Cardiac fibroblast (primary cell): Measurements from ENCODE around the gene PRSS56.
A peak's percentile ranks its signal among the peaks of the same experiment; 100 is the strongest.

ENCODE experiments used
- DNase-seq, 2 donors: peaks; one replicate each; pipeline versions ENCODE4 v3.0.0 to v3.0.0-alpha.2; 2010; ENCODE audit warnings: low read depth in 2 of 2
- H3K4me3 ChIP-seq, 2 donors: replicated peaks in 1 of 2; 1 replicate in 1 of 2; 2 replicates in 1 of 2; pipeline ENCODE4 v1.5.1; 2011; ENCODE audit warnings: low read depth in 2 of 2, low read length in 2 of 2, mild to moderate bottlenecking in 2 of 2, moderate library complexity in 1 of 2
- TF ChIP-seq, protein P1 (sequence below): IDR thresholded peaks from one replicate; pipeline ENCODE4 v1.5.1; 2011; ENCODE audit warnings: low read depth, mild to moderate bottlenecking, low read length, inconsistent platforms

PRSS56 gene

DNA sequence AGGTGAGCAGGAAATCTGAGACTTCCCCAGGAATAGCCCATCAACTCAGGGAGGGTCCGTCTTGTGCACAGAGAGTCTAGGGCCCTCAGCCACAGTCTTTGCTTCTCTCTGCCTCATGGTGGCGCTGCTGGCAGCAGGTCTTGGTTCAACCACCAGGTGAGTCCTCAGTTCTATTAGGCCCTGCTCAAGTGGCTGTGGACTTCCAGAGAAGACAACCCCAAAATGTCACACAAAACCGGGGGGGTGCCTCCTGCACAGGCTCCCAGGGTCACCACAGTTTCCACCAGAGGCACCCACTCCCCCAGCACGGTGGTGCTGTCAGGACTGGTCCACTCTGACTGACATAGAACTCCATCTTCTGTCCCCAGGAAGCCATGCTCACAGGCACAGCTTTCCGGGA lies 16.9 kb downstream of the PRSS56 start:
- TF ChIP-seq, protein P1, sequence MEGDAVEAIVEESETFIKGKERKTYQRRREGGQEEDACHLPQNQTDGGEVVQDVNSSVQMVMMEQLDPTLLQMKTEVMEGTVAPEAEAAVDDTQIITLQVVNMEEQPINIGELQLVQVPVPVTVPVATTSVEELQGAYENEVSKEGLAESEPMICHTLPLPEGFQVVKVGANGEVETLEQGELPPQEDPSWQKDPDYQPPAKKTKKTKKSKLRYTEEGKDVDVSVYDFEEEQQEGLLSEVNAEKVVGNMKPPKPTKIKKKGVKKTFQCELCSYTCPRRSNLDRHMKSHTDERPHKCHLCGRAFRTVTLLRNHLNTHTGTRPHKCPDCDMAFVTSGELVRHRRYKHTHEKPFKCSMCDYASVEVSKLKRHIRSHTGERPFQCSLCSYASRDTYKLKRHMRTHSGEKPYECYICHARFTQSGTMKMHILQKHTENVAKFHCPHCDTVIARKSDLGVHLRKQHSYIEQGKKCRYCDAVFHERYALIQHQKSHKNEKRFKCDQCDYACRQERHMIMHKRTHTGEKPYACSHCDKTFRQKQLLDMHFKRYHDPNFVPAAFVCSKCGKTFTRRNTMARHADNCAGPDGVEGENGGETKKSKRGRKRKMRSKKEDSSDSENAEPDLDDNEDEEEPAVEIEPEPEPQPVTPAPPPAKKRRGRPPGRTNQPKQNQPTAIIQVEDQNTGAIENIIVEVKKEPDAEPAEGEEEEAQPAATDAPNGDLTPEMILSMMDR, result peak; percentile 38
- DNase-seq, result no peak
- H3K4me3 ChIP-seq, result no peak overlapping the region

DNA sequence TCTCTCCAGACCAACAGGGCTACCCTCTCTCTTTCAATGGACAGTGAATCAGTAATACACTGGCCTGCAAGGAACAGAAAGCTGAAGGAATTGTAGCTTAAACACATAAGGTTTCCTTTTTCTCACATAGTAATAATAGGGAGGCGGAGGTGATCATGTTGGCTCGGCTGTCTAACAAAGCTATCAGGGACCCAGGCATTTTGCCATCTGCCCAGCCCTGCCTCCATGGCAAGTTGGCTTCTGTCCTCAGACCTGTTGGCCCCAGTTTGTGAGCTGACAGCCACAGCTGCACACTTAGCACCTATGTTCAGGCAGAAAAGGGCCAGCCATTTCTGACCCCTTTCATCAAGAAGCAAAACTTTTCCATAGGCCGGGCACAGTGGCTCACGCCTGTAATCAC lies 17.3 kb downstream of the PRSS56 start:
- no peak for DNase-seq
- TF ChIP-seq, protein P1, result no peak
- no peak overlapping the region for H3K4me3 ChIP-seq

DNA sequence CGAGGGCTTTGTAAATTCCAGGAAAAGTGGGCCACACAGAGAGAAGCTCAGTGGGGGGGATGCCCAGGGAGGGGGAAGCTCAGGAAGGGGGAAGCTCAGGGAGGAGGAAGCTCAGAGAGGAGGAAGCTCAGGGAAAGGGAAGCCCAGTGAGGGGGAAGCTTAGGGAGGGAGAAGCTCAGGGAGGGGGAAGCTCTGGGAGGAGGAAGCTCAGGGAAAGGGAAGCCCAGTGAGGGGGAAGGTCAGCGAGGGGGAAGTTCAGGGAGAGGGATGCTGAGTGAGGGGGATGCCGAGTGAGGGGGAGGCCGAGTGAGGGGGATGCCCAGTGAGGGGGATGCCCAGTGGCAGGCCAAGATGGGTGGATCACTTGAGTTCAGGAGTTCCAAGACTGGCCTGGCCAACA lies 18.5 kb downstream of the PRSS56 start:
- TF ChIP-seq, protein P1, result no peak
- H3K4me3 ChIP-seq, result no peak overlapping the region

DNA sequence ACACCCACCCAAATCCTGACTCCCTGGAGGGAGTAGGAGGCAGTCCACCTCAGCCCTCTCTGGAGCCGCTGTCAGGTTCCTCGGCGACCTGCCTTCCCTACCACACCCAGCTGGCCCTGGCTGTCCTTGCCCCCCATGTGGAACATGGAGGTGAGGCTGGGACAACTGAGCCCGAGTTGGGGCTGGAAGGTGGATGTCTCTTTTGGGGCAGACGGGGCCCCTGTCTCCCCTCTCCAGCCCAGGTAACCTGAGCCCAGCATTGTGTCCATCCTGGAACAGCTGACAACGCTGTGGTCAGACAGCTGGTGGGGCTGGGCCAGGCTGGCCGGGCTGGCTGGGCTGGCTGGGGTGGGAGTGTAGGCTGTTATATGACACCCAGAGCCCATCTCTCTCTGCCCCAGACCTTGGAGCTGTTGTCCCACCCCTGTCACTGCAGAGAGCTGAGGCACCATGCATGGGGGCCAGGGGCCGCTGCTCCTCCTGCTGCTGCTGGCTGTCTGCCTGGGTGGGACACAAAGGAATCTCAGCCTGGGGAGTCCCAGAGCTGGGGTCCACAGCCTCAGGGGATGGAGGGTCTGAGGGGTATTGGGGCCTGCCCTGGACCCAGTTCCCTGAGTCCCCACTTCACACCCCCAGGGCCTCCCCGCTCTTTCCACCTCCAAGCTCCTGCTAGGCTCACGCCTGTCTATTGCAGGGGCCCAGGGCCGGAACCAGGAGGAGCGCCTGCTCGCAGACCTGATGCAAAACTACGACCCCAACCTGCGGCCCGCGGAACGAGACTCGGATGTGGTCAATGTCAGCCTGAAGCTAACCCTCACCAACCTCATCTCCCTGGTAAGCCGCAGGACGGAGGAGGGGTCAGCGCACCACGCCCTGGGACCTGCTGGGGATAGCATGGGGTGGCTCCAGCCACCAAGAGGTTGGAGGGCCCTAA lies 19.4 kb downstream of the PRSS56 start, which contains the start of gene CHRNG:
TSS of gene CHRNG (plus strand) at position 395 of the 934 bp plus-strand sequence. CDS start at position 451, 56 bp downstream.
- H3K4me3 ChIP-seq, result no peak within 1 kb of the TSS
- DNase-seq, result no peak
- TF ChIP-seq, protein P1, result no peak

More for the DNA sequence above, 18.5 kb downstream of the PRSS56 start:
- DNase-seq, result no peak

DNA sequence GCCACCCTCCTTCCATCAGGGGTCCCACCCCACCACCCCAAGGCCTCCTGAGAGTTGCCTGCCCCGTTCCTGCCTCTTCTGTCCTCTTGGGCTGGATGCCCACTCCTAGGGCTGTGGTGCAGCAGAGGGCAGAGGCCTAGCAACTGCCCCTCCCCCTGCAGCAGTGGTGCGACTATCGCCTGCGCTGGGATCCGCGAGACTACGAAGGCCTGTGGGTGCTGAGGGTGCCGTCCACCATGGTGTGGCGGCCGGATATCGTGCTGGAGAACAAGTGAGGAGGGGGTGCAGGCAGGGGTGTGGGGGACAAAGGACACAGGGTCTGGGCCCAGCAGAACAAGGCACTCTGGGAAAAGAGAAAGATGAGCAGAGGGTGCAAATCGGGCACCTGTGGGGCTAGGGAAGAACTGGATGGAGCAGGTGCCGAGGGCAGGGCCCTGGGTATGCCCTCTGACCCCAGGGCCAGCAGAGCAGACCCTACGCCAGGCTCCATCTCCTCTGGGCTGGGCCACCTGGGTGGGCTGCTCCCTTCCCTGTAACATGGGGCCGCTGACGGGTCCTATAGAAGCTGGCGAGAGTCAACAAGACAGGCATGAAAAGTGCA lies 20.4 kb downstream of the PRSS56 start:
- DNase-seq, result no peak
- no peak overlapping the region for H3K4me3 ChIP-seq
- TF ChIP-seq, protein P1, result no peak

DNA sequence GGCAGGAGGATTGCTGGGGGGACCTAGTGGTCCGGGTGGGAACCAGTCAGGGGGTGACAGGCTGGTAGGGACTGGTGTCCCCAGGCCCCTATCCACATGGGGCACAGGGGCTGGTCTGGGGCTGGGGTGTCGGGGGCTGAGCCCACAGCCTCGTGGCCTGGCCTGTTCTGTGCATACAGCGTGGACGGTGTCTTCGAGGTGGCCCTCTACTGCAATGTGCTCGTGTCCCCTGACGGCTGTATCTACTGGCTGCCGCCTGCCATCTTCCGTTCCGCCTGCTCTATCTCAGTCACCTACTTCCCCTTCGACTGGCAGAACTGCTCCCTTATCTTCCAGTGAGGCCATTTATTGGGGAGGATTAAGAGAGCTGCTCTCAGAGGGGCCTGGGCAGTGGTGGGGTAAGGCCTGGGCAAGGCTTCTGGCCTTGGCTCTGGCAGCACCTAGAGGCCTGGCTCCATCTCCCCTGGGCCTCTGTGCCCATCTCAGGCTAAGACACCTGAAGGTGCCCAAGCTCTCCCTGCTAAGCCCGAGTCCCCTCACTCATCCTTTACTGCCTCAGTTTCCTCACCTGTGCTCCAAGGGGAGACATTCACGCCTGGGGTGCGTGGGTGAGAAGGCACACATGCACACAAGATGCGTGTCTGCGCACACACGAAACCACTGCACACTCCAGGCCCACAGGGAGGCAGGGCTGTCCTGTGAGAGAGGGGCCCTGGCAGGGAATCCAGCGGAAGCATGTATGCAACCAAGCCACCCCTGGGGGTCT lies 21.2 kb downstream of the PRSS56 start:
- H3K4me3 ChIP-seq, result no peak overlapping the region
- no peak for DNase-seq
- TF ChIP-seq, protein P1, result no peak
